Subcutaneous adipose tissue (tissue), 4 donors: Measurements from ENCODE around the gene MCHR1. TPM values are rescaled to one million over a fixed set of nuclear protein-coding genes. Genes with fewer than 3 reads are reported as not detected.

Experiments used
- total RNA-seq, 4 donors: library from RNA; depleted of rRNA; stranded (reverse); fragments of >200 nt; gene quantifications; one replicate each; pipeline ENCODE4 v1.1.0, GENCODE V29; 2016
- TF ChIP-seq, protein P1 (sequence below): fragments of 450-650 bp; IDR thresholded peaks from one replicate; pipeline ENCODE4 v1.5.1; 2016; ENCODE audit warnings: low read depth, mild to moderate bottlenecking, control low read depth, antibody characterized with exemption, moderate library complexity

Gene MCHR1
- total RNA-seq, 4 donors from 2014 or later: 0.17 to 0.22 TPM; not detected in 2

DNA sequence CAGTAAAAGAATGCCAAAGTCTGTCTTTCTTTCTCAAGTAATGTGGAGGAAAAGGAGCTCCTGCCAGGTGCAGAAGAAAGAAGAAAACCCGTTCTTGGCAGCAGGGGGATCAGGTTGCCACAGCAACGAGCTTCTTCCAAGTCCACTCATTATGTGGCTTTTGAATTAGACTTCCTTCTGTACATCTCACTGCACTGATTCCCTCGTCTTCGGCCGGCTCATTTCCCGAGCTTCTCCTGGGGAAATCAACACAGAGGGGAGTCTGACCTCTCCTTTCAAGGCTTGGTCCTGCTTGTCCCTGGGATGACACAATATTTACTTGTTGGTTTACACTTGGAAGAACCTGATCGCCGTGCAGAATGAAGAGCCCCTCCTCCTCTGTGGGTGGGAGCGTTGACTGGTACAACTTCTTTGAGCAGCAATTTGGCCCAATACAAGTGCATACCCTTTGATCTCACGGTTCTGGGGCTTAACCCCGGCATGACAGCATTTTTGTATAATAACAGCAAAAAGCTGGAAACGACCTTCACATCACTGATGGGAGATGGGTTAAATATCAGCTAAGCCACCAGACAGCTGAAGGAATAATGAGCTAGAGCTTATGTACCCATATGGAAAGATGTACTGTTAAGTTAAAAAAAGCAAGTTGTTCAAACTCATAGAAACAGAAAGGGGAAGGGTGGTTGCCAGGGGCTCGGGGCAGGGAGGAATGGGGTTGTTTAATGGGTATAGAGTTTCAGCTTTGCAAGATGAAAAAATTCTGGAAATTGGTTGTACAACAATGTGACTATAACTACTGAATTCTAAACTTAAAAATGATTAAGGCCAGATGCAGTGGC is 35.4 kb downstream of the MCHR1 start:
- TF ChIP-seq, protein P1, sequence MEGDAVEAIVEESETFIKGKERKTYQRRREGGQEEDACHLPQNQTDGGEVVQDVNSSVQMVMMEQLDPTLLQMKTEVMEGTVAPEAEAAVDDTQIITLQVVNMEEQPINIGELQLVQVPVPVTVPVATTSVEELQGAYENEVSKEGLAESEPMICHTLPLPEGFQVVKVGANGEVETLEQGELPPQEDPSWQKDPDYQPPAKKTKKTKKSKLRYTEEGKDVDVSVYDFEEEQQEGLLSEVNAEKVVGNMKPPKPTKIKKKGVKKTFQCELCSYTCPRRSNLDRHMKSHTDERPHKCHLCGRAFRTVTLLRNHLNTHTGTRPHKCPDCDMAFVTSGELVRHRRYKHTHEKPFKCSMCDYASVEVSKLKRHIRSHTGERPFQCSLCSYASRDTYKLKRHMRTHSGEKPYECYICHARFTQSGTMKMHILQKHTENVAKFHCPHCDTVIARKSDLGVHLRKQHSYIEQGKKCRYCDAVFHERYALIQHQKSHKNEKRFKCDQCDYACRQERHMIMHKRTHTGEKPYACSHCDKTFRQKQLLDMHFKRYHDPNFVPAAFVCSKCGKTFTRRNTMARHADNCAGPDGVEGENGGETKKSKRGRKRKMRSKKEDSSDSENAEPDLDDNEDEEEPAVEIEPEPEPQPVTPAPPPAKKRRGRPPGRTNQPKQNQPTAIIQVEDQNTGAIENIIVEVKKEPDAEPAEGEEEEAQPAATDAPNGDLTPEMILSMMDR: no peak

DNA sequence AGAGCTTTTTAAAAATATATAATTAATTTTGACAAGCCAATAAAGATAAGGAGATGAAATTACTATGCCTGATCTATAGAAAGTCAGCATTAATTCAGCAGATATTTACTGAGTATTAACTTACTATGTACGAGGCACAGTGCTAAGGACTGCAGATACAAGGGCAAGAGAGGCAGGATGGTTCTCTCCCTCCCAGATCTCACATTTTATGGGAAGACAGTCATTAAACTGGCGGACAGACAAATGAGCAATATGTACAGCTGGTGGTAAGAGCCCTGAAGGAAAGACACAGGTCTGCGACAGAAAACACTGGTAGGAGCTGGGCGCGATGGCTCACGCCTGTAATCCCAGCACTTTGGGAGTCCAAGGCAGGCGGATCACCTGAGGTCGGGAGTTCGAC is 36.8 kb downstream of the MCHR1 start:
- TF ChIP-seq, protein P1: no peak

DNA sequence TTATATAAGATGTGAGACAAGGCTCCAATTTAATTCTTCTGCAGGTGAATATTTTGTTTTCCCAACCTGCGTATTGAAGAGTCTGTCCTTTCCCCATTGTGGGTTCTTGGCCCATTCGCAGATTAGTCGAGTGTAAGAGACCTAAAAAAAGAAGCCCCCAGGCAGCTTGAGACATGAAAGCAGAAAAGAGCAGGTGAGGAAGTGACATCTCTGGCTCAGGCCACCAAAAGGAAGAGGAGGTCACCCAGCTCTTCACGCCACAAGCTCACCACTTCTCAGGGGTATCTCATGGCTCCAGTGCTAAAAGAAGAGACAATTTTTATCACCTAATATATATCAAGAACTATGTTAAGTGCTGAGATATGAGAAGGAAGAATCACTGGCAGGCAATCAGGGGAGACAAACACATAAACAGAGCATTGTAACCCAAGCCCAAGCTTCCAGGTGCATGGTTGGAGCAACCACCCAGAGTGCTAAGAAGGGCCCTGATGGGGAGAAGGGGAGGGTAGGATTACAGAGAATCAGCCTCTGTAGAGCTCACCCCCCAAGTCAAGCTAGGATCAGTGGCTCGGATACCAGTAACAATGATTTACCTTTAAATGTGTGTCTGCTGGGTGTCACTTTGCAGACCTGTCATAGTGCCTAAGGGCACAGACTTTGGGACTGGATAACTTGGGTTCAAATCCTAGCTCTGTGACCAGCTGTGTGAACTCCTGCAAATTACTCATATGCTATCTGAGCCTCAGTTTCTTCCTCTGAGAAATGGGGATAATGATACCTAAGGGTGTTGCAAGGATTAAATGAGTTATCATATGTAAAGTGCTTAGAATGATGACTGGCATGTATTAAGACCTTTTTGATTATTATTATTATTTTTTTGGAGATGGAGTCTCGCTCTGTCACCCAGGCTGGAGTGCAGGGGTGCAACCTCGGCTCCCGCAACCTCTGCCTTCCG is 39.2 kb downstream of the MCHR1 start:
- TF ChIP-seq, protein P1: no peak

DNA sequence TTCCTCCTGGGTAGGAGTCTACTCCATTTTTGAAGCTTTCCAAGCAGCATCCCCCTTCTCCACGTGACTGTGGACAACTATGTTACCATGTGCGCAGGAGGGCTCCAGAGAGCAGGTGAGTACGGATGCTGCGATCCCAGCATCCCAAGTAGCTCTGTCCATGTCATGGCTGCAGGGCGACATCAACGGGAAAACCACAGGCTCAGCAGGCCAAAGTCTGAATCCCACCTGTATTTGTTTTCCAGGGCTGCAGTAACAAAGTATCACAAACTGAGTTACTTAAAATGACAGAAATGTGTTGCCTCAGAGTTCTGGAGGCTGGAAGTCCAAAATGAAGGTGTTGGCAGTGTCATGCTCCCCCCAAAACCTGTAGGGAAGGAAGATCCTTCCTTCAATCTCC is 40.3 kb downstream of the MCHR1 start:
- TF ChIP-seq, protein P1: no peak

DNA sequence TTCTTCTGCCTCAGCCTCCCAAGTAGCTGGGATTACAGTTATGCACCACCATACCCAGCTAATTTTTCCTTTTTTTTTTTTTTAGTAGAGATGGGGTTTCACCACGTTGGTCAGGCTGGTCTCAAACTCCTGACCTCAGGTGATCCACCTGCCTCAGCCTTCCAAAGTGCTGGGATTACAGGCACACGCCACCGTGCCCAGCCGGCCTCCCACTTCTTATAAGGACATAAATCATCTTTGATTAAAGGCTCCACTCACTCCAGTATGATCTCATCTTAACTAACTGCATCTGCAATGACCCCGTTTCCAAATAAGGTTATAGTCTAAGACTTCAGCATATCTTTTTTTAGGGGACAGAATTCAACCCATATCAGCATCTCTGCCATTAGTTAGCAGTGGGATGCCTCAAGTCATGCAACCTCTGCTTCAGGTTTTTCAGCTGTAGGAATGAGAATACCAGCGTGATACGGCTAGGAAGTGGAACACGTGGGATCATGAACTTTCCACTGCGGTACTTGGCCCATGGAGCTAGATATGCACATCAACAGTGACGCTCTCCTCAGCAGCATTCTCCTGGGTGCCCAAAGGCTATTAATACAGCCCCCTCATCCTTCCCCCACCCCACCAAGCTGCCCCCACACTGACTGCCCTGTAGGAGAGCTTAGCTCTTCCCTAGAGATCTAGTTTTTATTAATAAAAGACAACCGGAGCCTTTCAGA is 41.4 kb downstream of the MCHR1 start:
- TF ChIP-seq, protein P1: no peak

DNA sequence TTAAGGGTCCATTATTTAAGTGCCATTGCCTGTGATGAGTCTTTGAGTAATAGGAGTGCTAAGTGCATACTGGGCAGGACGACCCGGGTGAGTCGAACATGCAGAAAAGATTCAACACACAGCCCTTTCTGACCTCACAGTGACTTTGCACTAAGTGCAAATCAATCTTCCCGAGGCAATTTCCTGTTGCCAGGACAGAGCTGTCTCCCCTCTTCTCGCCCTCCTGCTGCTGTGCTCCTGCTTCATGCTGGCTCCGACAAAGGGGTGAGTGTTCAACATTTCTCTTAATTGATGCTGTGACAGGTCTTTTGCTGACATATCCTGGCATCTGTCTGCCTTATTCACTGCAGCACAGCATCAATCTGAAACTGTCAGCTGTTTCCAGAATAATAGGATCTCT is 42.0 kb downstream of the MCHR1 start:
- TF ChIP-seq, protein P1: no peak
